ENCODE measurements around the gene FOXA3. TPM values are rescaled to one million over a fixed set of nuclear protein-coding genes. Genes with fewer than 3 reads are reported as not detected.
A peak's percentile ranks its signal among the peaks of the same experiment; 100 is the strongest.

Gene FOXA3
- total and polyA plus RNA-seq, 10 of the 15 experiments (the other 5 are each of a cell fraction or from before 2014, with no cell fraction given): 0.04 to 0.83 (median 0.11) TPM; not detected in 5

GRCh38 chr19:45908956-45909355 is 44.8 kb downstream of the FOXA3 start:
- ChIA-PET SMC1A (ENCODE audit: uncharacterized antibody, unreplicated experiment) (no interaction called here), CTCF (no interaction called here), POLR2A (interaction anchor here (0.6 kb wide), 1 partner anchor 45 kb away, joined by 3 read pairs; no protein-coding TSS in a partner anchor), RAD21 (ENCODE audit: unreplicated experiment) (interaction anchor here (1.7 kb wide), 1 partner anchor 45 kb away, joined by 4 read pairs; the partner anchor contains the start of gene FOXA3)
- no peak overlapping the region for H3K9ac ChIP-seq (ENCODE audit: control insufficient read depth, insufficient read depth, low read length)
- no TSS peak for BruUV-seq (replicated peaks)
- no peaks in the 10 kb centered on the region for H3K79me2 ChIP-seq (ENCODE audit: control insufficient read depth, insufficient read depth, low read length)
- intact Hi-C loops (cut with micrococcal nuclease; ENCODE audit: unreplicated experiment) (no loop called here), in situ Hi-C loops (cut with MboI) (no loop called here)
- no peaks in the 10 kb centered on the region for H3K4me1 ChIP-seq (ENCODE audit: control insufficient read depth, insufficient read depth, low read length)
- ATAC-seq (peak; percentile 51; the same call in 2 of the 3 replicates), FAIRE-seq (no peak), DNase-seq (ENCODE audit: low read depth, low spot score) (no peak)
- no peaks in the 10 kb centered on the region for H3K36me3 ChIP-seq (ENCODE audit: control insufficient read depth in 2 of 2, insufficient read depth in 2 of 2, low read length in 1 of 2)
- 4% methylated on average over 5 of the region's 5 CpGs for WGBS (ENCODE audit: insufficient coverage, insufficient replicate concordance, low lambda C conversion rate, missing lambda C conversion rate)
- H3K9me3 ChIP-seq (replicated peaks; ENCODE audit: control insufficient read depth, insufficient read depth, low read length): no peaks in the 10 kb centered on the region
- H2AFZ ChIP-seq (ENCODE audit: control insufficient read depth, low read depth, low read length): no peak overlapping the region
- H3K27ac ChIP-seq (ENCODE audit: control insufficient read depth, insufficient read depth): no peak overlapping the region
- no peak for TF ChIP-seq SMAD1 (IDR thresholded peaks at IDR 0.05; ENCODE audit: low read depth, partially characterized antibody)
- TF ChIP-seq SMARCA5 (IDR thresholded peaks at IDR 0.05): no peak
- no peak for TF ChIP-seq CHD1 (IDR thresholded peaks at IDR 0.05; ENCODE audit: low read depth, low read length)
- TF ChIP-seq ATF3 (IDR thresholded peaks at IDR 0.05; ENCODE audit: borderline replicate concordance, extremely low read depth, low read depth, low read length): no peak
- no peak for TF ChIP-seq CBFB (IDR thresholded peaks at IDR 0.05; ENCODE audit: low read depth)
- no peak for TF ChIP-seq NBN (IDR thresholded peaks at IDR 0.05)
- no peak for TF ChIP-seq YY1 (IDR thresholded peaks at IDR 0.05; ENCODE audit: low read depth, low read length)
- H3K4me2 ChIP-seq (ENCODE audit: control insufficient read depth, insufficient read depth): no peak overlapping the region
- no peaks in the 10 kb centered on the region for H4K20me1 ChIP-seq (ENCODE audit: control insufficient read depth, insufficient read depth)
- no peak overlapping the region for H3K4me3 ChIP-seq
- H3K27me3 ChIP-seq (replicated peaks in 1 of 2; ENCODE audit: control insufficient read depth in 2 of 2, insufficient read depth in 2 of 2, low read length in 1 of 2): no peaks in the 10 kb centered on the region

GRCh38 chr19:45911291-45911690 is 47.2 kb downstream of the FOXA3 start:
- in situ Hi-C loops (cut with MboI) (no loop called here), intact Hi-C loops (cut with micrococcal nuclease; ENCODE audit: unreplicated experiment) (no loop called here)
- no peak for TF ChIP-seq STAT3 (IDR thresholded peaks at IDR 0.05; ENCODE audit: low read depth, low read length)
- TF ChIP-seq JUND (IDR thresholded peaks at IDR 0.05; ENCODE audit: low read depth, low read length): no peak
- TF ChIP-seq SMARCA5 (IDR thresholded peaks at IDR 0.05): no peak
- TF ChIP-seq FOXM1 (IDR thresholded peaks at IDR 0.05; ENCODE audit: low read depth, low read length): no peak
- no peak for TF ChIP-seq PAX5 (IDR thresholded peaks at IDR 0.05; ENCODE audit: borderline replicate concordance, low read depth, low read length)
- TF ChIP-seq TAF1 (IDR thresholded peaks at IDR 0.05; ENCODE audit: borderline replicate concordance, low read depth, low read length): no peak
- TF ChIP-seq TCF3 (IDR thresholded peaks at IDR 0.05; ENCODE audit: borderline replicate concordance, insufficient read depth, low read depth, low read length): no peak
- no peak for TF ChIP-seq CBFB (IDR thresholded peaks at IDR 0.05; ENCODE audit: low read depth)
- no peaks in the 10 kb centered on the region for H3K9me3 ChIP-seq (replicated peaks; ENCODE audit: control insufficient read depth, insufficient read depth, low read length)
- ATAC-seq: no peak
- H3K4me3 ChIP-seq: no peak overlapping the region
- no peak overlapping the region for H3K4me2 ChIP-seq (ENCODE audit: control insufficient read depth, insufficient read depth)
- ChIA-PET POLR2A (no interaction called here), SMC1A (ENCODE audit: uncharacterized antibody, unreplicated experiment) (no interaction called here), RAD21 (ENCODE audit: unreplicated experiment) (no interaction called here), CTCF (no interaction called here)
- BruUV-seq (replicated peaks): no TSS peak
- H3K27me3 ChIP-seq (replicated peaks in 1 of 2; ENCODE audit: control insufficient read depth in 2 of 2, insufficient read depth in 2 of 2, low read length in 1 of 2): no peaks in the 10 kb centered on the region
- no peaks in the 10 kb centered on the region for H3K36me3 ChIP-seq (ENCODE audit: control insufficient read depth in 2 of 2, insufficient read depth in 2 of 2, low read length in 1 of 2)
- no peak overlapping the region for H3K27ac ChIP-seq (ENCODE audit: control insufficient read depth, insufficient read depth)
- no peaks in the 10 kb centered on the region for H3K4me1 ChIP-seq (ENCODE audit: control insufficient read depth, insufficient read depth, low read length)
- H3K79me2 ChIP-seq (ENCODE audit: control insufficient read depth, insufficient read depth, low read length): no peaks in the 10 kb centered on the region
- no peak overlapping the region for H3K9ac ChIP-seq (ENCODE audit: control insufficient read depth, insufficient read depth, low read length)
- DNase-seq (ENCODE audit: low read depth, low spot score): no peak
- no peak overlapping the region for H2AFZ ChIP-seq (ENCODE audit: control insufficient read depth, low read depth, low read length)
- WGBS (ENCODE audit: insufficient coverage, insufficient replicate concordance, low lambda C conversion rate, missing lambda C conversion rate): 41% methylated on average over 7 of the region's 8 CpGs
- H4K20me1 ChIP-seq (ENCODE audit: control insufficient read depth, insufficient read depth): no peaks in the 10 kb centered on the region
- no peak for FAIRE-seq

Data from GM12878 (cell line).